Thyroid gland (tissue), 4 donors: ENCODE data around the gene TSPYL4.

Experiments used
- CTCF ChIP-seq, 6 experiments: fragments of 200-600 bp in 3 of 6; fragments of 450-650 bp in 3 of 6; sonication (generic) in 3 of 6; IDR thresholded peaks; one replicate each; pipeline ENCODE4 v1.5.1; 2016 to 2019; ENCODE audit warnings: antibody characterized with exemption in 6 of 6, mild to moderate bottlenecking in 2 of 6, inconsistent platforms in 1 of 6, moderate library complexity in 1 of 6
- POLR2A ChIP-seq, 2 donors: fragments of 450-650 bp; IDR thresholded peaks; one replicate each; pipeline ENCODE4 v1.6.1; 2017; ENCODE audit warnings: antibody characterized with exemption in 2 of 2, mild to moderate bottlenecking in 2 of 2, moderate library complexity in 1 of 2

GRCh38 chr6:116282698-116283097, 28.8 kb upstream of the TSPYL4 start:
- TF ChIP-seq CTCF (IDR thresholded peaks at IDR 0.05) (no peak), POLR2A (IDR thresholded peaks at IDR 0.05) (no peak)
